ENCODE data around the gene DIDO1. TPM values are rescaled to one million over a fixed set of nuclear protein-coding genes. Genes with fewer than 3 reads are reported as not detected.

The DIDO1 gene
- total and polyA plus RNA-seq, 5 experiments from 2014 or later, result 26.8 to 132 (median 45.8) TPM

- Mint-ChIP-seq H3K4me1 (peaks cover 18 to 44% (median 34%) of the 10 kb centered on the region in 4 donors), H3K36me3 (peaks cover 0 to 51% (median 17%) of the 10 kb centered on the region in 3 donors), H3K4me3 (peak overlapping the region in 3 of 10 donors; percentile 36 to 81 (median 45)), H3K27me3 (no peaks in the 10 kb centered on the region), H3K27ac (peak overlapping the region; percentile 33 to 96 (median 90)), H3K9me3 (no peaks in the 10 kb centered on the region)
- POLR2A ChIA-PET, result interaction anchor here (0.5 to 3.7 kb wide), 10 partner anchors 11 to 876 kb away, joined by 3 to 21 read pairs (median 9); partner anchors contain the start of genes GID8 and TCFL5
- DNase-seq (peak in 4 of 10 donors; percentile 39 to 50 (median 48)), ATAC-seq (peak; percentile 31 to 59)
Observed at GRCh38 chr20:62900692-62901584, 25.4 kb downstream of the DIDO1 start.

GRCh38 chr20:62900052-62900691 is 26.1 kb downstream of the DIDO1 start:
- H3K4me3 Mint-ChIP-seq, result peak overlapping the region in 9 of 10 donors; percentile 54 to 85 (median 76)
- H3K36me3 Mint-ChIP-seq, result peaks cover 0 to 48% (median 17%) of the 10 kb centered on the region in 3 donors
- DNase-seq (peak; percentile 63 to 87 (median 77)), ATAC-seq (peak; percentile 88 to 93)
- peaks cover 18 to 40% (median 34%) of the 10 kb centered on the region in 4 donors for H3K4me1 Mint-ChIP-seq
- H3K9me3 Mint-ChIP-seq, result no peaks in the 10 kb centered on the region
- peak overlapping the region; percentile 33 to 96 (median 91) for H3K27ac Mint-ChIP-seq
- POLR2A ChIA-PET, result interaction anchor here (1.0 to 3.7 kb wide), 14 partner anchors 9 to 72 kb away, joined by 3 to 21 read pairs (median 6); partner anchors contain the start of genes GID8 and TCFL5
- H3K27me3 Mint-ChIP-seq, result no peaks in the 10 kb centered on the region

- ATAC-seq (peak; percentile 4 to 11), DNase-seq (peak in 1 of 10 donors; percentile 20)
- H3K4me3 Mint-ChIP-seq, result peak overlapping the region in 5 of 10 donors; percentile 10 to 81 (median 76)
- peaks cover 18 to 38% (median 34%) of the 10 kb centered on the region in 4 donors for H3K4me1 Mint-ChIP-seq
- H3K9me3 Mint-ChIP-seq, result no peaks in the 10 kb centered on the region
- peaks cover 0 to 48% (median 13%) of the 10 kb centered on the region in 3 donors for H3K36me3 Mint-ChIP-seq
- H3K27ac Mint-ChIP-seq, result peak overlapping the region in 9 of 10 donors; percentile 73 to 96 (median 91)
- POLR2A ChIA-PET, result interaction anchor here (1.0 to 3.7 kb wide), 14 partner anchors 9 to 73 kb away, joined by 3 to 21 read pairs (median 6); partner anchors contain the start of genes GID8 and TCFL5
- H3K27me3 Mint-ChIP-seq, result no peaks in the 10 kb centered on the region
Observed at GRCh38 chr20:62899633-62900051, 26.7 kb downstream of the DIDO1 start.

GRCh38 chr20:62898970-62899632 is 27.2 kb downstream of the DIDO1 start:
- no peaks in the 10 kb centered on the region for H3K9me3 Mint-ChIP-seq
- peaks cover 18 to 38% (median 34%) of the 10 kb centered on the region in 4 donors for H3K4me1 Mint-ChIP-seq
- no peaks in the 10 kb centered on the region for H3K27me3 Mint-ChIP-seq
- H3K27ac Mint-ChIP-seq, result peak overlapping the region in 7 of 10 donors; percentile 10 to 75 (median 69)
- POLR2A ChIA-PET, result interaction anchor here (1.0 to 3.7 kb wide), 13 partner anchors 8 to 73 kb away, joined by 3 to 21 read pairs (median 4); partner anchors contain the start of genes GID8 and TCFL5
- H3K36me3 Mint-ChIP-seq, result peaks cover 0 to 49% (median 16%) of the 10 kb centered on the region in 3 donors
- H3K4me3 Mint-ChIP-seq, result peak overlapping the region in 7 of 10 donors; percentile 1 to 73 (median 15)
- DNase-seq (no peak), ATAC-seq (no peak)

GRCh38 chr20:62898093-62898964 is 28.0 kb downstream of the DIDO1 start:
- no peak for DNase-seq
- Mint-ChIP-seq H3K36me3 (peaks cover 0 to 49% (median 16%) of the 10 kb centered on the region in 3 donors), H3K4me3 (peak overlapping the region in 4 of 10 donors; percentile 0 to 73 (median 31)), H3K27ac (peak overlapping the region in 9 of 10 donors; percentile 10 to 74 (median 53)), H3K9me3 (no peaks in the 10 kb centered on the region), H3K4me1 (peaks cover 18 to 39% (median 34%) of the 10 kb centered on the region in 4 donors), H3K27me3 (no peaks in the 10 kb centered on the region)
- ATAC-seq, result no peak
- POLR2A ChIA-PET, result interaction anchor here (1.0 to 3.7 kb wide), 6 partner anchors 15 to 57 kb away, joined by 3 to 21 read pairs (median 4); partner anchors contain the start of gene GID8

- H3K9me3 Mint-ChIP-seq, result no peaks in the 10 kb centered on the region
- DNase-seq (no peak), ATAC-seq (no peak)
- peaks cover 0 to 49% (median 20%) of the 10 kb centered on the region in 3 donors for H3K36me3 Mint-ChIP-seq
- no peak overlapping the region for H3K4me3 Mint-ChIP-seq
- H3K4me1 Mint-ChIP-seq, result peaks cover 18 to 46% (median 37%) of the 10 kb centered on the region in 4 donors
- H3K27me3 Mint-ChIP-seq, result no peaks in the 10 kb centered on the region
- peak overlapping the region in 2 of 10 donors; percentile 9 to 51 for H3K27ac Mint-ChIP-seq
- POLR2A ChIA-PET, result interaction anchor here (1.1 to 1.4 kb wide), 2 partner anchors 30 to 57 kb away, joined by 4 to 5 read pairs; no protein-coding TSS in a partner anchor
Observed at GRCh38 chr20:62897666-62898065, 28.6 kb downstream of the DIDO1 start.

GRCh38 chr20:62896526-62896925 is 29.8 kb downstream of the DIDO1 start:
- H3K9me3 Mint-ChIP-seq, result no peaks in the 10 kb centered on the region
- peaks cover 18 to 57% (median 48%) of the 10 kb centered on the region in 4 donors for H3K4me1 Mint-ChIP-seq
- H3K27me3 Mint-ChIP-seq, result no peaks in the 10 kb centered on the region
- peaks cover 0 to 51% (median 31%) of the 10 kb centered on the region in 3 donors for H3K36me3 Mint-ChIP-seq
- H3K27ac Mint-ChIP-seq, result no peak overlapping the region
- DNase-seq (no peak), ATAC-seq (no peak)
- POLR2A ChIA-PET, result interaction anchor here (1.4 kb wide), 1 partner anchor 31 kb away, joined by 5 read pairs; no protein-coding TSS in a partner anchor
- no peak overlapping the region for H3K4me3 Mint-ChIP-seq

- no peaks in the 10 kb centered on the region for H3K9me3 Mint-ChIP-seq
- H3K27ac Mint-ChIP-seq, result peak overlapping the region in 1 of 10 donors; percentile 65
- POLR2A ChIA-PET, result interaction anchor here (0.5 to 2.4 kb wide), 2 partner anchors 39 to 106 kb away, joined by 3 to 5 read pairs; no protein-coding TSS in a partner anchor
- ATAC-seq, result no peak
- H3K4me3 Mint-ChIP-seq, result peak overlapping the region in 1 of 10 donors; percentile 55
- DNase-seq, result no peak
- peaks cover 0 to 57% (median 36%) of the 10 kb centered on the region in 3 donors for H3K36me3 Mint-ChIP-seq
- no peaks in the 10 kb centered on the region for H3K27me3 Mint-ChIP-seq
- H3K4me1 Mint-ChIP-seq, result peaks cover 18 to 62% (median 54%) of the 10 kb centered on the region in 4 donors
Observed at GRCh38 chr20:62895539-62895938, 30.8 kb downstream of the DIDO1 start.

- no peaks in the 10 kb centered on the region for H3K27me3 Mint-ChIP-seq
- no peaks in the 10 kb centered on the region for H3K9me3 Mint-ChIP-seq
- H3K36me3 Mint-ChIP-seq, result peaks cover 0 to 70% (median 40%) of the 10 kb centered on the region in 3 donors
- H3K4me3 Mint-ChIP-seq, result no peak overlapping the region
- ATAC-seq, result no peak
- no peak overlapping the region for H3K27ac Mint-ChIP-seq
- peaks cover 14 to 51% (median 43%) of the 10 kb centered on the region in 4 donors for H3K4me1 Mint-ChIP-seq
- no peak for DNase-seq
- POLR2A ChIA-PET, result interaction anchor here (1.7 to 2.4 kb wide), 2 partner anchors 40 to 60 kb away, joined by 4 to 5 read pairs; no protein-coding TSS in a partner anchor
Observed at GRCh38 chr20:62894261-62894660, 32.0 kb downstream of the DIDO1 start.

- Mint-ChIP-seq H3K27me3 (no peaks in the 10 kb centered on the region), H3K9me3 (no peaks in the 10 kb centered on the region), H3K27ac (peak overlapping the region in 1 of 10 donors; percentile 69), H3K36me3 (peaks cover 0 to 74% (median 40%) of the 10 kb centered on the region in 3 donors), H3K4me3 (no peak overlapping the region), H3K4me1 (peaks cover 10 to 45% (median 38%) of the 10 kb centered on the region in 4 donors)
- no peak for ATAC-seq
- no peak for DNase-seq
- POLR2A ChIA-PET, result interaction anchor here (0.9 to 2.4 kb wide), 4 partner anchors 17 to 115 kb away, joined by 3 to 5 read pairs (median 4); no protein-coding TSS in a partner anchor
Observed at GRCh38 chr20:62893700-62894099, 32.6 kb downstream of the DIDO1 start.

Data from naive thymus-derived CD8-positive, alpha-beta T cell (primary cell).